Measurements from ENCODE around the gene CRISP1.

Gene CRISP1, protein sequence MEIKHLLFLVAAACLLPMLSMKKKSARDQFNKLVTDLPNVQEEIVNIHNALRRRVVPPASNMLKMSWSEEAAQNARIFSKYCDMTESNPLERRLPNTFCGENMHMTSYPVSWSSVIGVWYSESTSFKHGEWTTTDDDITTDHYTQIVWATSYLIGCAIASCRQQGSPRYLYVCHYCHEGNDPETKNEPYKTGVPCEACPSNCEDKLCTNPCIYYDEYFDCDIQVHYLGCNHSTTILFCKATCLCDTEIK

DNA sequence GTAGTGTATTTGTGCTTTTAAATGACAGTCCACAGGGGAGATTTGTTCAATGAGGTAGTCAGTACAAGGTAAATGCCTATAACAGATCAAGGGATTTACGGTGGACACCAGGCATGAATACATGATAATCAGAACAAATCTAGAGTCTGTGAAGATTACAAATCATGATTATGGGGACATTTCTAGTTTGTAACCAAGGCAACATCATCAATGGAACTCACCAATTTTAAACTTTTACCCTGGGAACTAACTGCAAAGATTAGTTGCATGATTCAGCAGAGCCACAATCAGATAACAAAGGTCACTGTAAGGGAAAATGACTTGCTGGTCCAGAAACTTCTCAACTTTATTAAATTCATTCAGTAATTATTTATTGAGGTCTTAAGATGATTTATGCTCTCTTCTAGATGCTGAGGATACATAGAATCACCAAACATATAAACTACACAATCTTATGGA lies at the start of gene CRISP1:
CRISP1 (minus strand) TSS at position 51 of the 459 bp plus-strand sequence. CDS start 9,135 bp downstream, outside the sequence.
- no peaks in the 10 kb centered on the region for H3K36me3 Mint-ChIP-seq (ENCODE audit: low read depth)
- H3K4me3 Mint-ChIP-seq = no peak within 1 kb of the TSS
- peaks cover 7% of the 10 kb centered on the region for H3K9me3 Mint-ChIP-seq
- H3K4me1 Mint-ChIP-seq = no peaks in the 10 kb centered on the region
- H3K27me3 Mint-ChIP-seq (ENCODE audit: low read depth) = no peaks in the 10 kb centered on the region
- TF ChIP-seq, protein P1, sequence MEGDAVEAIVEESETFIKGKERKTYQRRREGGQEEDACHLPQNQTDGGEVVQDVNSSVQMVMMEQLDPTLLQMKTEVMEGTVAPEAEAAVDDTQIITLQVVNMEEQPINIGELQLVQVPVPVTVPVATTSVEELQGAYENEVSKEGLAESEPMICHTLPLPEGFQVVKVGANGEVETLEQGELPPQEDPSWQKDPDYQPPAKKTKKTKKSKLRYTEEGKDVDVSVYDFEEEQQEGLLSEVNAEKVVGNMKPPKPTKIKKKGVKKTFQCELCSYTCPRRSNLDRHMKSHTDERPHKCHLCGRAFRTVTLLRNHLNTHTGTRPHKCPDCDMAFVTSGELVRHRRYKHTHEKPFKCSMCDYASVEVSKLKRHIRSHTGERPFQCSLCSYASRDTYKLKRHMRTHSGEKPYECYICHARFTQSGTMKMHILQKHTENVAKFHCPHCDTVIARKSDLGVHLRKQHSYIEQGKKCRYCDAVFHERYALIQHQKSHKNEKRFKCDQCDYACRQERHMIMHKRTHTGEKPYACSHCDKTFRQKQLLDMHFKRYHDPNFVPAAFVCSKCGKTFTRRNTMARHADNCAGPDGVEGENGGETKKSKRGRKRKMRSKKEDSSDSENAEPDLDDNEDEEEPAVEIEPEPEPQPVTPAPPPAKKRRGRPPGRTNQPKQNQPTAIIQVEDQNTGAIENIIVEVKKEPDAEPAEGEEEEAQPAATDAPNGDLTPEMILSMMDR (IDR thresholded peaks at IDR 0.05; ENCODE audit: unreplicated experiment in 3 of 3) = no peak
- no peak within 1 kb of the TSS for H3K27ac Mint-ChIP-seq

DNA sequence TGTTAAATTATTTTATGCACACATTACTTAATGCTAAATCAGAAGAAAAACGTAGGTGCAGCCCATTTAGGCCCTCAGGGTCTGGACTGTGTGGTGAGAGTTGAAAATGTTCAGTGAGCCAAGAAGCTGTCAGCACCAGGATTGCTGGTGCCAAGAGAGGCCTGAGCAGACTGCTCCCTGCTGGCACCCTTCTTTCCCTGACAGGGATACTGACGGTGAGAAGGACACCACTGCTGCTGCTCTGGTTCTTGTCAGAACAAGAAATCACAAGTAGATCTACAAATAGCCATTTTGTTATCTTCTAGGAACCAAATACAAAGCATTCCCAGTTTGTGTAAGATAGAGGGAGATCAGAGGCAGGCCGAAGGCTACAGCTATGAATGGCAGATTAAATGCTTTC lies 48.7 kb upstream of the CRISP1 start:
- Mint-ChIP-seq H3K27ac (no peak overlapping the region), H3K36me3 (ENCODE audit: low read depth) (no peaks in the 10 kb centered on the region), H3K9me3 (no peaks in the 10 kb centered on the region), H3K4me1 (peaks cover 15% of the 10 kb centered on the region), H3K4me3 (no peak overlapping the region), H3K27me3 (ENCODE audit: low read depth) (no peaks in the 10 kb centered on the region)
- TF ChIP-seq, protein P1 (IDR thresholded peaks at IDR 0.05; ENCODE audit: unreplicated experiment in 3 of 3) = no peak

DNA sequence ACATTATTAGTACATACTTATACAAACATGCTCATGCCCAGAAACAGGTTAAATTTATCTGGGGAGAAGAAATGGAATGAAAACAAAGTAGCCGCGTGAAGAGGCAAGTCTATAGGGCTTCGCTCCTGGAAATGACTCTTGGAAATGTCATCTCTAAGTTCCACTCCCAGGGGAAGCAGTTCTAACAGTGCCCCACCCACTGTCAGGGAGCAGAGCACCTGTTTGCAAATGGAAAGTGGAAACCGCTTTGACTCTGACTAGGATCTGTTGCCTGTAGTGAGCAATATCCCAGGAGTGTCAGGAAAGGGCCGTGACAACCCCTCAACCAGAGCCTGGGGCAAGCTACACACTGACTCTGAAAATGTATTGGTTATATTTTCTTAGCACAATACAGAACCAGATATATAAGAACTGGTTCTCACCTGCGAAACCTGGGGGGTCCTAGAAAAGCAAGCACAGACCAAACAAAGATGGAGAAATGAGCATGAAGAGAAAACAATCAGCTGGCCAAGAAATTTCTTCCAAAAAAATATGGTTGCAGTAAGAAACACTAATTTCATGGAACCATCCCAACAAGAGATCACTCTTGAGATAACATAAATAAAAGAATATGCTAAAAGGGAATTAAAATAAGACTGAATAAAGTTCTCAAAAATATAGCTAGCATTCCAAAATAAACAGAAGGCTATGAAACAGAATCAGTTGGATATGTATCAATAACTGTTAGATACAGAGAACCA lies 47.5 kb upstream of the CRISP1 start:
- Mint-ChIP-seq H3K4me1 (peaks cover 23% of the 10 kb centered on the region), H3K4me3 (no peak overlapping the region), H3K9me3 (no peaks in the 10 kb centered on the region), H3K27ac (no peak overlapping the region), H3K27me3 (ENCODE audit: low read depth) (no peaks in the 10 kb centered on the region), H3K36me3 (ENCODE audit: low read depth) (no peaks in the 10 kb centered on the region)
- TF ChIP-seq, protein P1 (IDR thresholded peaks at IDR 0.05; ENCODE audit: unreplicated experiment in 3 of 3) = no peak

DNA sequence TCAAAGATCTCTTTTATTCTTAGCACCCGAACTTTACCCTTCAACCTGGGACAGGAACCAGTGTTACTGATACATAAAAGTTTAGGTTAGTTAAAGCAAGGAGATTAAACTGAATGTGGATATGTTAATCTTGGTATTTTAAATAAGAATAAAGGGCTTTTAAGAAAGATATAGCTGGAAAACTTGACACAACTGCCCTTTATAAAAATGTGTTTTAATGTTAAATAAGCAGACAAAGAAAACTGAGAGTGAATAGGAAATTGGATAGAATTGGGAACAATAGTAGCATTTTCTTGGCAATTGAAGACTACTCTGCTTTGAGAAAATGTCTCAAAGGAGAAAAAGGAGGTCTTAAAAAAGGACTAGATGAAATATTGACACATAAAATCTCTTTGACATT lies 45.9 kb upstream of the CRISP1 start:
- no peak overlapping the region for H3K27ac Mint-ChIP-seq
- H3K27me3 Mint-ChIP-seq (ENCODE audit: low read depth) = no peaks in the 10 kb centered on the region

DNA sequence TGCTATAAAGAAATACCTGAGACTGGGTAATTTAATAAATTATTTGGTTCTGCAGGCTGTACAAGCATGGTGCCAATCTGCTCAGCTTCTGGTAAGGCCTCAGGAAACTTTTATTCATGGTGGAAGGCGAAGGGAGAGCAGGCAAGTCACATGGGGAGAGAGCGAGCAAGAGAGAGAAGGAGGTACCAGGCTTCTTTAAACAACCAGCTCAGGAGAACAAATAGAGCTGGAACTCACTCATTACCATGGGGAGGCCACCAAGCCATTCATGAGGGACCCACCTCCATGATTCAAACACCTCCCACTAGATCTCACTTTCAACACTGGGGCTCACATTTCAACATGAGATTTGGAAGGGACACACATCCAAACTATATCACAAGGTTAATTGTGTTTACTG lies 44.9 kb upstream of the CRISP1 start:
- Mint-ChIP-seq H3K9me3 (no peaks in the 10 kb centered on the region), H3K4me1 (peaks cover 29% of the 10 kb centered on the region), H3K4me3 (no peak overlapping the region), H3K36me3 (ENCODE audit: low read depth) (no peaks in the 10 kb centered on the region), H3K27me3 (ENCODE audit: low read depth) (no peaks in the 10 kb centered on the region), H3K27ac (no peak overlapping the region)
- TF ChIP-seq, protein P1 (IDR thresholded peaks at IDR 0.05; ENCODE audit: unreplicated experiment in 3 of 3) = no peak

More for the DNA sequence above, 45.9 kb upstream of the CRISP1 start:
- Mint-ChIP-seq H3K36me3 (ENCODE audit: low read depth) (no peaks in the 10 kb centered on the region), H3K9me3 (no peaks in the 10 kb centered on the region), H3K4me1 (peaks cover 23% of the 10 kb centered on the region), H3K4me3 (no peak overlapping the region)
- TF ChIP-seq, protein P1 (IDR thresholded peaks at IDR 0.05; ENCODE audit: unreplicated experiment in 3 of 3) = no peak

Measured in nephron (organoid).